NCI-H2029 treated with DMSO at 0.1 percent for 48 hours (cell line): ENCODE data around the gene NSUN6.

Experiments
- DNase-seq: peaks from one replicate; lab custom pipeline; 2025; lab: John Stamatoyannopoulos, UW

The NSUN6 gene

GRCh38 chr10:18557960-18558359, 93.4 kb downstream of the NSUN6 start:
- DNase-seq: no peak

GRCh38 chr10:18556522-18557147, 94.8 kb downstream of the NSUN6 start:
- no peak for DNase-seq

- no peak for DNase-seq
Observed at GRCh38 chr10:18554479-18554878, 96.9 kb downstream of the NSUN6 start.

GRCh38 chr10:18551473-18551872, 99.9 kb downstream of the NSUN6 start:
- no peak for DNase-seq

DNA sequence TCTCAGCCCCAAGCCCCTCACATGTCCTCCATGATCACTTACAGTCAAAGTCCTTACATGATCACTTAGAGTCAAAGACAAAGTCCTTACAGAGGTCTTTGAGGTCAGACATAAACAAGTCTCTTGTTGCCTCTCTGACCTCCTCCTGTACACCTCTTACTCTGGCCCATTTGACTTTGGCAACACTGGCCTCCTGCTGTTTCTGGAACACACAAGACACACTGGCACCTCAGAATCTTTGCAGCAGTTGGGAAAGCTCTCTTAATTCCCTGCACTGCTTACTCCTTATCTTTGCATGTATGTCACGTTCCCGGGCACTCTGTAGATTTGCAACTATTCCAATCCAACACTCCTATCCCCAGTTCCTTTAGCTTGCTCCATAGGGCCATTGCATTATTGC, 102.3 kb downstream of the NSUN6 start:
- no peak for DNase-seq

GRCh38 chr10:18545621-18546305, 105.6 kb downstream of the NSUN6 start:
- no peak for DNase-seq

- DNase-seq: no peak
Observed at GRCh38 chr10:18542832-18543231, 108.6 kb downstream of the NSUN6 start.

DNA sequence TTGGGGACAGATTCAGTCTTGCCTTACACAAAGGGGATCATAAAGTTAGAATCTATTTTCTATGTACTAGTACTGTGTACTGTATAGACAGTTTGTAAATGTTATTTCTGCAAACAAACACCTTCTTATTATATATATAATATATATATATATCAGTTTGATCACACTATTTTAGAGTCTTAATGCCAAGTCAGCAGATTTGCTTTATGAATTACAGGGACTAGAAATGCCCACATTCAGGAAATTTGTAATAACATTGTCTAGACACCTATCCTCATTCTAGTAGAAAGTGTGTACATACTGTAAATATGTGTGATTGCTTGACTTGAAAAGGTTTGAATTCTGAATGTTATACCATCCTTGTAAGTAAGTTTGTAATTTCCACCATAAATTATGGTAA, 111.2 kb downstream of the NSUN6 start:
- DNase-seq: no peak

- DNase-seq: no peak
Observed at GRCh38 chr10:18539335-18539734, 112.1 kb downstream of the NSUN6 start.

GRCh38 chr10:18533896-18534295, 117.5 kb downstream of the NSUN6 start:
- no peak for DNase-seq

GRCh38 chr10:18532881-18533535, 118.4 kb downstream of the NSUN6 start:
- DNase-seq: no peak

GRCh38 chr10:18528292-18528691, 123.1 kb downstream of the NSUN6 start:
- DNase-seq: no peak

- DNase-seq: no peak
Observed at GRCh38 chr10:18527687-18528086, 123.7 kb downstream of the NSUN6 start.

DNA sequence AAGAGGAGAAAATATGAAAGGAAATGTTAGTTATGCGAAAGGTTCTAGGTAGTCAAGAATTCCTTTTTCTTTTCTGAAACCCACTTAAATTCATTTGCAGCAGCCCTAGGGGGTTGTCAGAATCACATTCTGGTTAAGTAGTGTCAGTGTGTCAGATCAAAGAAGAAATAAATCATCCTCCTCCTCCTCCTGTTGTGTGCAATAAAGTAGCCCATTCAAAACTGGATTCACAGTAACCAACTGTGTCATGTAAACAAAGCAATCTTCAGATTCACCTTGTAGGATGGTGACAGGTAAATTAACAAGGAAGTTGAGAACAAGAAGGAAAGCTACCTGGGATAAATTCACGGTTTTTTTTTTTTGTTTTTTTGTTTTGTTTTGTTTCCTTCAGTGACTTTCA, 127.5 kb downstream of the NSUN6 start:
- no peak for DNase-seq

DNA sequence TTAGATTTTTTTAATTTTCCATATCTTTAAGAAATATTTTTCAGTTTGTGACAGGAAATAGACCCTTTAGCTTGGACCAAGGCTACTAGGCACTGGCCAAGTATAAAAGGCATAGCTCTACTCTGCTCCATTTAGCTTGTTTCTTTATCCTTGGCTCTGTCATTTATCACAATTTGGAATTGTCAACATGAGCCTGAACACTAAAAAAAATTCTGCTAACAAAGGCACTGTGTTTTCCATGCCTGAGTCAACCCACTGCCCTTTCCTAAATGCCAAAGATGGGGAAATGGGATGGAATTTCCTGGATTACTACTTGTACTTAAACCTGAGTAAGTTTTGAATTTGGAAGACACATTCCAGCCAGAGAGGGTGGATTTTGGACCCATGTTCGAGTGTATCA, 128.4 kb downstream of the NSUN6 start:
- no peak for DNase-seq

- no peak for DNase-seq
Observed at GRCh38 chr10:18516851-18517250, 134.5 kb downstream of the NSUN6 start.

- DNase-seq: no peak
Observed at GRCh38 chr10:18514537-18514936, 136.8 kb downstream of the NSUN6 start.

- no peak for DNase-seq
Observed at GRCh38 chr10:18508587-18508986, 142.8 kb downstream of the NSUN6 start.

GRCh38 chr10:18505456-18506118, 145.8 kb downstream of the NSUN6 start:
- no peak for DNase-seq

DNA sequence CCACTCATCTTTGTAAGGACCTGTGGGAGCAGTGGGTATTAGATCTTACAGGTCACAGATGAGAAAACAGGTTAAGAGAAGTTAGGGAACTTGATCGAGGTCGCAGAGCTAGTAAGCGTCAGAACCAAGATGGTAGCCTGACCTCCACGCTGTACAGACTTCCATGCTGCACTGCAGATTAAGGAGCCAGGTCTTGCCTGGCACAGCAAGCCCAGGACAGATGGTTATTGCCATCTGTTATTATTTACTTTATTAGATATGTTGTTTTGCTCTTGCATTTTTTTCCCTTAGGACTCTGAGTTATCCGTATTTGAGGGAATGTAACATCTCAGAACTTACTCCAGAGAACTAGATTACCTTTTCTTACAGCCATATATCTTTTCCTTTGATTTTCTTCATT, 147.2 kb downstream of the NSUN6 start:
- DNase-seq: no peak

GRCh38 chr10:18501629-18502028, 149.8 kb downstream of the NSUN6 start:
- no peak for DNase-seq

DNA sequence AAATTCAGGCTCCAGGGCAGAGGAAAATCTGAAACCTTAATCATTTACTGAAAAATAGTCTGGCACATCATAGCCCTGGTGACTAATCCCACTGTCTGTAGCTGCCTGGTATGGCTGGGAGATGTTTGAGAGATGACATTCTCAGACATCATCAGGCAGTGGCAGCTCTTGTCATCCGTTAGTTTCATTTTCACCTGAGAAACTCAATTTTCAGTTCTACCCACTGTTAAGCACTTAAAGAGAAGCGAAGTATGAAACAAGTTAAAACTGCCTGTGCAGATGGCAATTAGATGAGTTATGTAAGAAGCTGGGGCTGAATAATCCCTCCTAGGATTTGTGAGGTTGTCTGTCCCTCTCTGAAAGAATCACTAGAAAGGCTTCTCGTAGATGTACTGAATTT, 150.2 kb downstream of the NSUN6 start:
- DNase-seq: no peak

GRCh38 chr10:18500576-18500975, 150.8 kb downstream of the NSUN6 start:
- no peak for DNase-seq
